ENCODE results near the gene SH3PXD2B. TPM values are rescaled to one million over a fixed set of nuclear protein-coding genes. Genes with fewer than 3 reads are reported as not detected.

SH3PXD2B gene
- total RNA-seq, 1 experiment from 2014 or later, result 64.1 TPM

GRCh38 chr5:172356047-172356446 is 98.3 kb downstream of the SH3PXD2B start (continued):
- TF ChIP-seq SMAD4 (CRISPR knock-in tag; IDR thresholded peaks at IDR 0.05), result no peak
- TF ChIP-seq ZBTB21 (CRISPR knock-in tag; IDR thresholded peaks at IDR 0.05; ENCODE audit: borderline replicate concordance), result no peak
- TF ChIP-seq FOXJ3 (CRISPR knock-in tag; IDR thresholded peaks at IDR 0.05; ENCODE audit: borderline replicate concordance), result no peak
- TF ChIP-seq GRHL2 (CRISPR knock-in tag; IDR thresholded peaks at IDR 0.05; ENCODE audit: insufficient replicate concordance, severe bottlenecking), result no peak

DNA sequence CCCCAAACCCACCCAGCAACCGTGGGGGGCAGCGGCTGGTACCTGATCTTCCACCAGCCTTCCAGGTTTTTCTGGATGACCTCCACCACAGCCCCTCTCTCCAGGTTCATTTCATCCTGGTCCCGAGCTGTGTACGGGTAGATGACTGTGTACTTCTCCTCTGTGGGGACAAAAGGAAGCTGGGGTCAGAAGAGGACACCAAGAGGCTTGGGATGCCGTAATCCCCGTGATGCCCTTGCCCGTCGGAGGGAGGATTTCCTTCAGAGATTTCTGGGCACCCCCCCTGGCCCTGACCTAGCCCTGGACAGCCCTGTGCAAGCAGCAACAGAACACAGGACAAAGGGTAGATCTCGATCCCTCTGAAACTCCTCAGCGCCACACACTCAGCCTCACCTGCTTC is 100.5 kb downstream of the SH3PXD2B start:
- CTCF ChIA-PET, result no interaction called here

More for the DNA sequence above, 100.5 kb downstream of the SH3PXD2B start:
- Mint-ChIP-seq H3K27ac (no peak overlapping the region), H3K27me3 (ENCODE audit: low read depth) (no peaks in the 10 kb centered on the region), H3K4me3 (no peak overlapping the region), H3K36me3 (peaks cover 63% of the 10 kb centered on the region), H3K4me1 (0 out of 2 replicates have a peak, but pooled peaks cover 3% of the 10 kb centered on the region), H3K9me3 (no peaks in the 10 kb centered on the region)
- TF ChIP-seq ARID4B (CRISPR knock-in tag; IDR thresholded peaks at IDR 0.05; ENCODE audit: borderline replicate concordance) (no peak), IRF1 (CRISPR knock-in tag; IDR thresholded peaks at IDR 0.05) (no peak), JAZF1 (CRISPR knock-in tag; IDR thresholded peaks at IDR 0.05) (no peak), HMGA2 (CRISPR knock-in tag; IDR thresholded peaks at IDR 0.05) (no peak), MXD4 (CRISPR knock-in tag; IDR thresholded peaks at IDR 0.05; ENCODE audit: borderline replicate concordance) (no peak), TEAD4 (CRISPR knock-in tag; IDR thresholded peaks at IDR 0.05) (no peak), ZNF671 (CRISPR knock-in tag; IDR thresholded peaks at IDR 0.05) (no peak), ETV6 (CRISPR knock-in tag; IDR thresholded peaks at IDR 0.05) (no peak), NFATC4 (CRISPR knock-in tag; IDR thresholded peaks at IDR 0.05) (no peak), ZNF416 (CRISPR knock-in tag; IDR thresholded peaks at IDR 0.05) (no peak), ZNF232 (CRISPR knock-in tag; IDR thresholded peaks at IDR 0.05) (no peak), HMGXB4 (CRISPR knock-in tag; IDR thresholded peaks at IDR 0.05) (no peak)
- DNase-seq (ENCODE audit: low spot score) (no peak), ATAC-seq (no peak)
- POLR2A ChIA-PET, result no interaction called here
